AG04449 (cell line): Measurements from ENCODE around the gene PORCN.

Experiments
- CTCF ChIA-PET: fragments of 350-600 bp; formaldehyde crosslinking; extraction: SDS; loops from one replicate; lab custom pipeline; 2021; ENCODE audit warnings: antibody characterized with exemption; lab: Yijun Ruan, JAX
- POLR2A ChIA-PET: fragments of 400-600, 350-600 bp; formaldehyde crosslinking; extraction: SDS; loops from one replicate; lab custom pipeline; 2020; ENCODE audit warnings: antibody characterized with exemption, inconsistent platforms; lab: Yijun Ruan, JAX
- DNase-seq: peaks from one replicate; pipeline ENCODE4 v3.0.0-alpha.2; 2010; ENCODE audit warnings: low read depth, low spot score
- H3K4me3 ChIP-seq: 2 replicates; pipeline ENCODE4 v1.5.1; 2011; ENCODE audit warnings: low read depth, mild to moderate bottlenecking, control low read depth, low read length
- CTCF ChIP-seq: IDR thresholded peaks from one replicate; pipeline ENCODE4 v1.5.1; 2011; ENCODE audit warnings: mild to moderate bottlenecking, moderate library complexity, low read length, control low read depth, inconsistent platforms; ENCODE audit not compliant: insufficient read depth; ENCODE audit errors: missing control alignments

The PORCN gene

GRCh38 chrX:48489296-48489695 is 19.5 kb upstream of the PORCN start:
- TF ChIP-seq CTCF: no peak
- ChIA-PET POLR2A (no interaction called here), CTCF (interaction anchor here (0.7 kb wide), 1 partner anchor 22 kb away, joined by 3 read pairs; no protein-coding TSS in a partner anchor)
- no peak for DNase-seq
- no peak overlapping the region for H3K4me3 ChIP-seq

GRCh38 chrX:48489892-48490291 is 18.9 kb upstream of the PORCN start:
- no peak overlapping the region for H3K4me3 ChIP-seq
- ChIA-PET POLR2A (no interaction called here), CTCF (interaction anchor here (1.0 kb wide), 2 partner anchors 9 to 15 kb away, joined by 3 read pairs; no protein-coding TSS in a partner anchor)
- no peak for TF ChIP-seq CTCF
- no peak for DNase-seq

GRCh38 chrX:48490661-48491060 is 18.1 kb upstream of the PORCN start:
- no peak overlapping the region for H3K4me3 ChIP-seq
- no peak for DNase-seq
- TF ChIP-seq CTCF: no peak
- ChIA-PET POLR2A (no interaction called here), CTCF (interaction anchor here (1.0 kb wide), 2 partner anchors 10 to 16 kb away, joined by 3 read pairs; no protein-coding TSS in a partner anchor)

DNA sequence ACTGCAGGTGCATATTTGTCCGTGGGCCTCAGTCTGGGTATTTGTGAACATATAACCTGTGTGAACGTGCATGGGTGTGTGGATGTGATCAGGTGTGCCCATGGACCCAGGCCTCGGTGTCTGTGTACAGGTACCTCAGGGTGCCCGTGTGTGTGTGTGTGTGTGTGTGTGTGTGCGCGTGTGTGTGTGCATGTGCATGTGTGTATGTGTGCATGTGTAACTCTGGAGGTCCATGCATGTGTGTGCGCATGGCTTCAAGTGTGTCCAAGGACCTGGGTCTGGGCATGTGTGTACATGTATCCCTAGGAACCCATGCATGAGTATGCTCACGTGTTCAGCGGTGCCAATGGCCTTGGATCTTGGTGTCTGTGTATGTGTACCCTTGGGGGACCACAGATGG is 17.0 kb upstream of the PORCN start:
- DNase-seq: no peak
- ChIA-PET CTCF (interaction anchor here (2.9 to 6.7 kb wide), 2 partner anchors 408 to 464 kb away, joined by 11 to 84 read pairs; no protein-coding TSS in a partner anchor), POLR2A (no interaction called here)
- no peak overlapping the region for H3K4me3 ChIP-seq
- TF ChIP-seq CTCF: no peak

DNA sequence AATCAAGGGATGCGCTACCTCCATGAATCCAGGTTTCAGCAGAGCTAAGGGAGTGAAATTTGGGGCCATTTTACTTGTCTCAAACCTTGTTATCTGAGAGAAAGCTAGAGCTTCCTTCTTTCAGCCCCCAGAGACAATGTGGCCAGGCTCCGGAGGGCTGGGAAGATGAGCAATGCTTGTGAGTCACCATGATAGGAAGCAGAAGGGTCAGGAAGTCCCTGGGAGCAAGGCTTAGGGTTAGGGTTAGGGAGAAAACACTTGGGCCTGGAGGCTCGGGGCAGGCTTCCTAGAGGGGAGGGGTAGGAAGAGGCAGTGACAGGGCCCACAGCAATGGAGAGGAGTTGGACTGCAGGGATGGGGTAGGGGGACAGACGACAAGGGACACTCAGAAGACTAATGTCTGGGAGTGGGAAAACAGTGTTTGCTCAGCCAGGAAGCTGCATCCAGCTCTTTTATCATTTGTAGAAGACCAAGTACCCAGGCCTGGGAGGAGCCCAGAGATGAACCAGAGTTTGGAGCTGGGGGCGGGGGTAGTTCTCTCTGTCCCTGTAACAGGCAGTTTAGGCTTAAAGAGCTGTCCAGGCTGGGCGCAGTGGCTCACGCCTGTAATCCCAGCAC is 16.4 kb upstream of the PORCN start:
- no peak for TF ChIP-seq CTCF
- H3K4me3 ChIP-seq: no peak overlapping the region
- POLR2A ChIA-PET: no interaction called here
- DNase-seq: no peak
- CTCF ChIA-PET: interaction anchor here (2.0 to 6.7 kb wide), 4 partner anchors 18 to 465 kb away, joined by 11 to 84 read pairs (median 14); no protein-coding TSS in a partner anchor

- no peak for DNase-seq
- TF ChIP-seq CTCF: peak; percentile 39
- CTCF ChIA-PET: interaction anchor here (1.0 to 6.7 kb wide), 7 partner anchors 10 to 467 kb away, joined by 3 to 84 read pairs (median 11); no protein-coding TSS in a partner anchor
Measured at GRCh38 chrX:48493890-48494364, 14.9 kb upstream of the PORCN start.

More at GRCh38 chrX:48493890-48494364, 14.9 kb upstream of the PORCN start:
- POLR2A ChIA-PET: no interaction called here
- H3K4me3 ChIP-seq: no peak overlapping the region
